A549 (cell line): Measurements from ENCODE around the gene ANKRD63. TPM values are rescaled to one million over a fixed set of nuclear protein-coding genes. Genes with fewer than 3 reads are reported as not detected.

ENCODE experiments used
- ATAC-seq, 2 experiments: fragments of 200-7000 bp in 1 of 2; fragments of >200 bp in 1 of 2; cut with Nextera tagmentation in 1 of 2; cut with Tn5 transposase in 1 of 2; 3 replicates each; pipeline versions ENCODE4 v1.8.0 to v1.9.1; 2018 to 2020; ENCODE audit warnings: mild to moderate bottlenecking in 1 of 2, moderate library complexity in 1 of 2
- CTCF ChIA-PET: fragments of 300-600 bp; sonication (Branson Sonifier 250); formaldehyde crosslinking; extraction: SDS; loops from one replicate; lab custom pipeline; 2021; ENCODE audit warnings: antibody characterized with exemption, inconsistent platforms; lab: Yijun Ruan, JAX
- POLR2A ChIA-PET: fragments of 350-600 bp; formaldehyde crosslinking; extraction: SDS; loops from one replicate; lab custom pipeline; 2021; ENCODE audit warnings: antibody characterized with exemption, inconsistent platforms; lab: Yijun Ruan, JAX
- DNase-seq, 2 experiments: peaks; one replicate each; pipeline versions ENCODE4 v3.0.0 to v3.0.0-alpha.2; 2011 to 2016; ENCODE audit warnings: low read depth in 1 of 2, low spot score in 1 of 2
- FAIRE-seq: peaks from 2 replicates; lab custom pipeline; 2011; peaks lifted over from hg19 to GRCh38; lab: Jason Lieb, UNC
- H3K27ac ChIP-seq, 2 experiments: fragments of >200 bp; sonication (Bioruptor Twin); formaldehyde crosslinking; 3 replicates each; pipeline ENCODE4 v1.5.1; 2016 to 2017
- H3K4me1 ChIP-seq: fragments of >200 bp; sonication (Bioruptor Twin); formaldehyde crosslinking; 3 replicates; pipeline ENCODE4 v1.6.1; 2016
- H3K4me2 ChIP-seq: fragments of >200 bp; sonication (Bioruptor Twin); formaldehyde crosslinking; 3 replicates; pipeline ENCODE4 v1.6.1; 2016
- H3K4me3 ChIP-seq: fragments of >200 bp; sonication (Bioruptor Twin); formaldehyde crosslinking; 3 replicates; pipeline ENCODE4 v1.5.1; 2016
- H3K9me3 ChIP-seq: fragments of >200 bp; sonication (Bioruptor Twin); formaldehyde crosslinking; 3 replicates; pipeline ENCODE4 v1.6.1; 2016
- CHD2 ChIP-seq: fragments of 150-350 bp; IDR thresholded peaks from 2 replicates; pipeline ENCODE4 v1.6.1; 2014; ENCODE audit warnings: low read length; ENCODE audit not compliant: partially characterized antibody
- CHD4 ChIP-seq: fragments of 200-600 bp; sonication (generic); IDR thresholded peaks from 2 replicates; pipeline ENCODE4 v1.6.1; 2016; ENCODE audit warnings: antibody characterized with exemption, mild to moderate bottlenecking, borderline replicate concordance
- EHF ChIP-seq: fragments of 250-450 bp; sonication (Bioruptor Pico); IDR thresholded peaks from 2 replicates; pipeline ENCODE4 v1.5.0; 2020; ENCODE audit warnings: mild to moderate bottlenecking
- FOSB ChIP-seq: fragments of 250-450 bp; sonication (Bioruptor Pico); IDR thresholded peaks from 2 replicates; pipeline ENCODE4 v1.5.0; 2020; ENCODE audit warnings: mild to moderate bottlenecking, moderate library complexity
- FOSL2 ChIP-seq, 2 experiments: fragments of 450-650 bp in 1 of 2; fragments of >200 bp in 1 of 2; sonication (Bioruptor Twin) in 1 of 2; formaldehyde crosslinking; IDR thresholded peaks; 2 replicates each; pipeline versions ENCODE4 v1.5.0 to v1.6.1; 2016 to 2020; ENCODE audit warnings: mild to moderate bottlenecking in 1 of 2, moderate library complexity in 1 of 2
- HEYL ChIP-seq: fragments of 250-450 bp; sonication (Bioruptor Pico); IDR thresholded peaks from 2 replicates; pipeline ENCODE4 v1.8.0; 2021; ENCODE audit warnings: mild to moderate bottlenecking, moderate library complexity
- HOXB13 ChIP-seq: fragments of 250-450 bp; sonication (Bioruptor Pico); IDR thresholded peaks from 2 replicates; pipeline ENCODE4 v1.5.0; 2020; ENCODE audit warnings: low read depth, mild to moderate bottlenecking, moderate library complexity
- HOXB5 ChIP-seq: fragments of 250-450 bp; sonication (Bioruptor Pico); IDR thresholded peaks from 2 replicates; pipeline ENCODE4 v1.5.0; 2020; ENCODE audit warnings: mild to moderate bottlenecking, moderate library complexity
- JUN ChIP-seq, 2 experiments: fragments of >200 bp; sonication (Bioruptor Twin); formaldehyde crosslinking; IDR thresholded peaks; 2 replicates in 1 of 2; 3 replicates in 1 of 2; pipeline ENCODE4 v1.6.1; 2016 to 2017
- MAFK ChIP-seq: fragments of 450-650 bp; IDR thresholded peaks from 2 replicates; pipeline ENCODE4 v1.6.1; 2014; ENCODE audit not compliant: partially characterized antibody
- NFE2L2 ChIP-seq: fragments of 150-350 bp; conservative IDR thresholded peaks from 2 replicates; pipeline ENCODE4 v1.6.1; 2014; ENCODE audit warnings: low read length
- SREBF2 ChIP-seq: fragments of 450-650 bp; IDR thresholded peaks from 2 replicates; pipeline ENCODE4 v1.6.1; 2014; ENCODE audit warnings: mild to moderate bottlenecking, moderate library complexity
- TFCP2L1 ChIP-seq: fragments of 250-450 bp; sonication (Bioruptor Pico); IDR thresholded peaks from 2 replicates; pipeline ENCODE4 v1.5.0; 2021; ENCODE audit warnings: mild to moderate bottlenecking
- USF2 ChIP-seq: fragments of 450-650 bp; IDR thresholded peaks from 2 replicates; pipeline ENCODE4 v1.6.1; 2014; ENCODE audit warnings: antibody characterized with exemption
- ZFP36 ChIP-seq: fragments of 450-650 bp; IDR thresholded peaks from 2 replicates; pipeline ENCODE4 v1.6.1; 2014; ENCODE audit warnings: borderline replicate concordance; ENCODE audit not compliant: partially characterized antibody
- ZSCAN20 ChIP-seq: fragments of 250-450 bp; sonication (Bioruptor Pico); IDR thresholded peaks from 2 replicates; pipeline ENCODE4 v1.8.0; 2022; ENCODE audit warnings: mild to moderate bottlenecking, moderate library complexity
- WGBS: methylation state at CpG from one replicate; pipeline ENCODE4 v1.1.6; 2017; ENCODE audit errors: missing lambda C conversion rate; 5-methylcytosine and 5-hydroxymethylcytosine counted together
- polyA plus RNA-seq, 4 experiments: library from polyadenylated mRNA; depleted of rRNA in 3 of 4; stranded (reverse); fragments of >200 nt; fragmentation: RNase III in 1 of 4; extraction: RNeasy Plus Mini Kit Qiagen cat#74134 plus additional on column Dnase treatment in 1 of 4; gene quantifications; 2 replicates in 3 of 4; 3 replicates in 1 of 4; pipeline ENCODE4 v1.2.3, GENCODE V29; 2011 to 2017

ANKRD63 gene
- polyA plus RNA-seq, 2 of the 4 experiments (the other 2 are of a cell fraction): 0.25 TPM; not detected in 1

GRCh38 chr15:40329804-40330203 lies 46.9 kb upstream of the ANKRD63 start:
- POLR2A ChIA-PET: interaction anchor here (4.6 kb wide), 1 partner anchor 11 kb away, joined by 20 read pairs; the partner anchor contains the start of gene CCDC9B
- H3K27ac ChIP-seq: no peak overlapping the region

GRCh38 chr15:40328751-40329150 lies 45.9 kb upstream of the ANKRD63 start:
- Histone ChIP-seq H3K4me3 (no peak overlapping the region), H3K4me2 (no peak overlapping the region), H3K9me3 (no peaks in the 10 kb centered on the region), H3K27ac (no peak overlapping the region), H3K4me1 (peaks cover 6% of the 10 kb centered on the region; the same call in 1 of the 3 replicates)
- TF ChIP-seq MAFK: peak; percentile 55
- TF ChIP-seq FOSL2 (IDR thresholded peaks at IDR 0.05): no peak
- no peak for TF ChIP-seq FOSL2 (CRISPR knock-in tag; IDR thresholded peaks at IDR 0.05)
- DNase-seq (no peak), ATAC-seq (no peak), FAIRE-seq (no peak)
- ChIA-PET POLR2A (interaction anchor here (2.4 to 4.6 kb wide), 2 partner anchors 10 to 12 kb away, joined by 8 to 20 read pairs; partner anchors contain the start of gene CCDC9B), CTCF (interaction anchor here (0.8 to 6.7 kb wide), 10 partner anchors 9 to 93 kb away, joined by 3 to 91 read pairs (median 4); partner anchors contain the start of gene CCDC9B)
- 82% methylated on average over 5 of the region's 5 CpGs for WGBS

More at GRCh38 chr15:40329804-40330203, 46.9 kb upstream of the ANKRD63 start:
- 89% methylated on average over 7 of the region's 7 CpGs for WGBS
- H3K4me3 ChIP-seq: no peak overlapping the region
- TF ChIP-seq JUN (IDR thresholded peaks at IDR 0.05) (no peak), EHF (CRISPR knock-in tag) (no peak), HOXB5 (no peak), ZFP36 (no peak), HEYL (no peak), USF2 (no peak), SREBF2 (no peak), HOXB13 (CRISPR knock-in tag) (no peak), TFCP2L1 (CRISPR knock-in tag) (no peak), NFE2L2 (no peak)
- CTCF ChIA-PET: interaction anchor here (1.4 to 6.7 kb wide), 6 partner anchors 9 to 55 kb away, joined by 3 to 91 read pairs (median 8); partner anchors contain the start of genes CCDC9B and INAFM2
- peaks cover 1% of the 10 kb centered on the region; the same call in 1 of the 3 replicates for H3K4me1 ChIP-seq
- no peak for FAIRE-seq
- no peak for ATAC-seq
- H3K9me3 ChIP-seq: no peaks in the 10 kb centered on the region
- H3K4me2 ChIP-seq: no peak overlapping the region
- no peak for DNase-seq

- Histone ChIP-seq H3K9me3 (no peaks in the 10 kb centered on the region), H3K4me3 (no peak overlapping the region), H3K4me1 (peaks cover 6% of the 10 kb centered on the region; the same call in 1 of the 3 replicates), H3K27ac (no peak overlapping the region), H3K4me2 (no peak overlapping the region)
- ATAC-seq: no peak
- POLR2A ChIA-PET: interaction anchor here (2.4 to 4.6 kb wide), 2 partner anchors 10 to 12 kb away, joined by 8 to 20 read pairs; partner anchors contain the start of gene CCDC9B
- CTCF ChIA-PET: interaction anchor here (0.9 to 6.7 kb wide), 10 partner anchors 9 to 110 kb away, joined by 3 to 91 read pairs (median 6); partner anchors contain the start of gene CCDC9B
- no peak for DNase-seq
- no peak for FAIRE-seq
- 85% methylated on average over 3 of the region's 3 CpGs for WGBS
- TF ChIP-seq SREBF2 (no peak), JUN (IDR thresholded peaks at IDR 0.05) (no peak), FOSB (no peak), ZSCAN20 (no peak)
Observed at GRCh38 chr15:40328176-40328575, 45.3 kb upstream of the ANKRD63 start.

- no peak for FAIRE-seq
- H3K4me1 ChIP-seq: peaks cover 9% of the 10 kb centered on the region; the same call in 1 of the 3 replicates
- H3K9me3 ChIP-seq: no peaks in the 10 kb centered on the region
- POLR2A ChIA-PET: interaction anchor here (2.4 to 4.6 kb wide), 2 partner anchors 11 to 13 kb away, joined by 8 to 20 read pairs; partner anchors contain the start of gene CCDC9B
- WGBS: 63% methylated on average over 3 of the region's 6 CpGs
- DNase-seq: no peak
- H3K4me2 ChIP-seq: no peak overlapping the region
- no peak overlapping the region for H3K27ac ChIP-seq
- no peak for ATAC-seq
- CTCF ChIA-PET: interaction anchor here (0.6 to 6.7 kb wide), 12 partner anchors 11 to 277 kb away, joined by 3 to 91 read pairs (median 4); partner anchors contain the start of gene CCDC9B
- TF ChIP-seq CHD2 (no peak), CHD4 (no peak)
- no peak overlapping the region for H3K4me3 ChIP-seq
Observed at GRCh38 chr15:40327457-40327856, 44.6 kb upstream of the ANKRD63 start.
